GM21515 (cell line): ENCODE data around the gene ITK.

ENCODE experiments used
- ATAC-seq: cut with Tn5 transposase; IDR thresholded peaks from one replicate; pipeline ENCODE4 v1.9.1; 2021; ENCODE audit not compliant: unreplicated experiment

ITK gene

DNA sequence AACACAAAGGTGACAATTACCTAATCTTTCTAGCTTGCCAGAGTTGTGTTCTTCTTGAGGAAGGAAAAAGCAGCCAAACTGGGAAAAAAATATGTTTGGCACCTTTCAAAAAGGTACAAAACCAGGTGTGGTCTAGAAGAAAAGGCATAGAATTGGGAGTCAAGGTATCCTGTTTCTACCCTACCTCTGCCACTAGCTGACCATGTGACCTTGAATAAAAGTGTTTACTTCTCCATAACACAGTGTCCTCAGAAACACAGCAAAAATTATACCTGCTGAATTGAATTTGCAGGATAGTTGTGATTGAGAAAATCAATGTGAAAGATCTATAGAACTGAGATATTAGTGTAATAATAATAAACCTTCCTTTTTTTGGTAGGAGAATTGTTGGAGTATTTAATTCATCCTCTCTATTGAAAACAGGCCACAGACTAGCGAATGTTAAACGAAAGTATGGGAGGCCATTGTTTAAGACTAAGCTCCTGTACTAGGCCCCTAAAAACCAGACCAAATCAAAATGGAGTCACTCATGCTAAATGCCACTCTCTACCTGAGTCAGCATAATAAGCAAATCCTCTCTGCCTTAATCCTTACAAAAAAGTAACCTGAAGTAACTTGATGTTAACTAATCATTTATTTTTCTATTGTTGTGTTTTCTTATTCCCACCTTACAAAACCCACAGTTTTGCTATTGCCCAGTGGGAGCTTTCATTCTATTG lies 97.8 kb downstream of the ITK start:
- no peak for ATAC-seq

DNA sequence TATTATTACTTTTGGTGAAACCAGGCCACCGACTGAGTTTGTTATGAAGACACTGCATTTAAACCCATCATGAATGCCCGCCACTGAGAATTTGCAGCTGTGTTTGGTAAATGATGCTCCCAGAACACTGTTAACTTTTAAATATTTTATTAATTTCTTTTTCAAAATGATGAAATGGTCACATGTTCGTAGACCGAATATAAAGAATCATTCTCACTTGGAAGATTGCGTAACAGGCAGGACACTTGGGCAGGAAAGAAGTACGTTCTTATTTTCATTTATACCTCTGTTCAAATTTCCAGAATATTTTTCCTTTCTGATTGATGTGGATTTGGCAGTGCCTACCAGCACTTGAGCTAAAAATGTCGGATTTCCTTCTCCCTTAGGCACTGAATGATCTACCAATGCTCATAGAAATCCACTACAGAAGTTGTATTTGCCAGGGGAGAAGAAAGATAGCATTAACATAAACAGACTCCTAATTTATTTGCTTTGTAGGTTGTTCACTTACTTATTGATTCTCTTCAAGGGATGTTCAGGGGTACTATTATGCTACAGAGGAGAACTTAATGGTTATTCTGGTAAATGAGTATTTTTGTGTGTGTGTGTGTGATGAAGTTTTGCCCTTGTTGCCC lies 99.1 kb downstream of the ITK start:
- ATAC-seq, result no peak

DNA sequence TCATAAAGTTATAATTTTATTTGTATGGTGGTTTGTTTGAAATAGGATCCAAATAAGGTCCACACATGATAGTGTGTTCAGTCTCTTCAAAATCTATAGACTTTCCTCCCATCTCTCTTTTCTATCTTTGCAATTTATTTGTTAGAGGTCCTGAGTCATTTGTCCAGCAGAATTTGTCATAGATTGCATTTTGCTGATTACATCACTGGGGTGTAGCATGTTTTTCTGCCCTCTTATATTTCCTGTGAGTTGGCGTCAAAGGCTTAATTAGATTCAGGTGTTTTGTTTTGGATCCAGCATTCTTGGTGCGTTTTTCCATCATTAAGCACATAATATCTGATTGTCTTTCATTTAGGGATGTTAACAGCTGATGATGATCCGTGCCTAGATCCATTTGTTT lies 100.3 kb downstream of the ITK start:
- no peak for ATAC-seq

DNA sequence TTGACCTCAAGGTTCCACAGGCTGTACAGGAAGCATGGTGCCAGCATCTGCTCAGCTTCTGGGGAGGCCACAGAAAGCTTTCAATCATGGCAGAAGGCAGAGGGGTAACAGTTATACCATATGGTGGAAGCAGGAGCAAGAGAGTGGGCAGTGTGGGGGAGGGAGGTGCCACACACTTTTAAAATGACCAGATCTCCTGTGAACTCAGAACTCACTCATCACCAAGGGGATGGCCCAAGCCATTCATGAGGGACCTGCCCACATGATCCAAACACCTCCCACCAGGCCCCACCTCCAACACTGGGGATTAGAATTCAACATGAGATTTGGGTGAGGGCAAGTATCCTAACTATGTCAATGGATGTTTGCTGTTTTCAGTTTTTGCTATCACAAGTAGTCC lies 101.5 kb downstream of the ITK start:
- no peak for ATAC-seq

DNA sequence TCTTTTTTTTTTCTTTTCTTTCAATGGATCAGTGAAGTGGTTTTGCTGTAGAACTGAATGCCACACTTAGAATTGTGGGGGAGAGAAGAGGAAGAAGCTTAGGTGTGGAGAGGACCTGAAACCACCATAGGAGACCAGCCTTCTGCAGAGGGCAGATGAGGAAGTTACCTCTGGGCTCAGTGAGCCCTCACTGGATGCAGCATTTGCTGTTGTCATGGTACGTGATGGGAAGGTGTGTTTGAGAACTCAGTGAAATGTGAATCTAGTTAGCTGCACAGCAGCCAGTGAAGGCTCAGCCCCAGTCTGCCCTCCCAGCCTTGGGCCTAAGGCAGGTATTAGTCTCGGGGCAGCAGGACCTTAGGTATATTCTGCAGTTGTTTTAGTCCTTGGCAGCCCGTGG lies 102.8 kb downstream of the ITK start:
- ATAC-seq, result peak; percentile 99

DNA sequence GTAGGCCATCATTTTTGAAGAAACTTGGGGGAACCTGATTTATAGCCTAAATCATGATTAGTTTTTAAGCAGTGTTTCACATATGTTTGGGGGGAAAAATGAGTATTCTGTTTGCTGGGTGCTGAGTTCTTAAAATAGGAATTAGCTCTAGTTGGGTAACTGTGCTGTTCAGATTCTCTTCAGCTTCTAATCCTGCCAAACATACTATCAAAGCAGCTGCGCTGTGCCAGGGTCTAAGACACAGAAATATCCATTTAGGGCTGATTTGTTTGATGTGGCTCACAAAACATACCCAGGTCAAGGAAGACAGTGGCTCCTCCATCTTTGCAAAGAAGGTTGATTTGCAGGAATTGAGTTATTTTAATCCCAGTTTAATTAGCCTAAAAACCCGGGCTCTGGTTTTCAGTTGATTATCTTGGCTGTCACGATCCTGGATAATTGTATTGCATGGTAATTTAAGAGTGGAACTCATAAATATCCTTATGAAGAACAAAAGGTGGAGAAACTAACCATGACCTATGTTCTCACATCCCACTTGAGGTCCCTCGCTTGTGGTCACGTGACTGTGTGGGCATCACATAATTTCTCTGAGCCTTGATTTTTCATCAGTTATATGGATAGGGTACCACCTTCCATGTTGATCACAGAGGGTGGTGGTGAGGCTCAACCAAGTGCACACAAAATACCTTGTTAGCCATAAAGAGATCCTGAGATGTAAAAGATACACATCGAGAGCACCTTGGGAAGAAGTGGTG lies 104.0 kb downstream of the ITK start:
- no peak for ATAC-seq

DNA sequence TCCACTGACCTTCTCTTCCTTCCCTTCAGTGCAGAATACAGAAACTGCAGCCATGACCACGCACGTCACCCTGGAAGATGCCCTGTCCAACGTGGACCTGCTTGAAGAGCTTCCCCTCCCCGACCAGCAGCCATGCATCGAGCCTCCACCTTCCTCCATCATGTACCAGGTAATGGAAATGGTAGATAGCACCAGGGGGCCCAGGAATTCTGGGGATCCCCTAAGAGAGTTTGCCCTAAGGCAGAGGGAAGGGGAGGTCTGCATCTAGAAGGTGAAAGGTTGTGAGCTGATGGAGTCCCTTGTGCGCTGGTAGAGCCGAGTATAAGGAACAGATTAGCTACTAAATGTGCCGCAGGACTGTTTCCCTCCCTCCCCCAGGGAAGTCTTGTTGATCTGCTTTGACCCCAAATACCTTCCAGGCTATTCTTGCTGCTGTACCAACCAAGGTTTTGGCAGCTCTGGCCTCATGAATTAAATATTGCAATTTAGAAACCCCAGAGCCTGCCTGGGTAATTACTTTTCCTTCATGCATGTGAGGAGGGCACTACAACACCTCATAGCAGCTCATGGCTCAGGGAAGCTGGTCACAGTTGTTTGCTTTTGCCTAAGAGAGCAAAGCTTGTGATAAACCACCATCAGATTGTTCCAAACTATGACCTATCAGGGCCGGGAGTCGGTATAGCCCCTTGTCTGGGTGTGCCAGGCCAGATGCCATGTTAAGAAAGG lies 104.8 kb downstream of the ITK start:
- no peak for ATAC-seq

DNA sequence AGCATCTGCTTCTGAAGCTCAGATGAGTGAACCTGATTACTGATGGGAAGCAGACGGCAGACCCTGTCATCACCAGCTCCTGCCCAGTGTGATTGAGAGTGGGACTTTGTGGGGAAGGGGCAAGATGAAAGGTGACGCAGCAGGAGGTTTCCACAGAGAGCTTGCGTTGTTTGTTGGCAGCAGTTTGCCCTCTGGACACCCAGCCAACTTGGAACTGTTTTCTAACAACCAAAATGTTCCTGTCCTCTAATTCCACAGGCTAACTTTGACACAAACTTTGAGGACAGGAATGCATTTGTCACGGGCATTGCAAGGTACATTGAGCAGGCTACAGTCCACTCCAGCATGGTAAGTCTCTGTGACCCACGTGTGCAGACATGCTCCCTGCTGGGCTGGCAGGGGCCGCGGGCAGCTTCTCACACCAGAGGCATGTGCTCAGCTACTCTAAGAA lies 106.1 kb downstream of the ITK start:
- ATAC-seq, result no peak

DNA sequence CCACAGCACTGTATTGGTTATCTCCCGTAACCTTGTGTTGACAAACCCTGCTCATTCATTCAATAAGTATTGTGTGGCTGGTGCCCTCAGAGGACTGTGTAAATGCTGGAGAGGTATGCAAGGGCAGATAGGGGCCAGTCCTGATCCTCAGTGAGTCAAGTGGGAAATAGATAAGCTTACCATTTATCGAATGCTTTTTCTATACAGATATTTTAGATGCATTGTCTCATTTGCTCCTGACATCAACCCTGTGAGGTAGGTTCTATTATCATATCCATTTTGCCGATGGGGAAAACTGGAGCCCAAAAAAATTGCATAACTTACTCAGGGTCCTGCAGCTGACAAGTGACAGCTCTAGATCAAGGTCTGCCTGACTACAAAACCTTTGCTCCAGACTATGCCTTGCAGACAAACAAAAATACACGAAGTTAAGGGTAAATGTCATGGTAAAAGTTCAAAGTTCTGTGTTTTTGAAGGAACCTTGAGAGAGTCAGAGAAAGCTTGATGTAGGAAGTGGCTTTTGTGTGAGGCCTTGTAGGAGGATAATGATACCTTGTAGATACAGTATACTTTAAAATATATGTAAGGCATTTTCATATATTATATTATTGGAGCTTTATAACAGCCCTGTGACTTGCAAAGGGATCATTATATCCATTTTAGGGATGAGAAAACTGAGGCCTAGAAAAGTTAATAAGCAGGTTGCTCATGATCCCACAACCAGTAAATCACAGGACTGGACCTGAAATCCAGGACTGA lies 107.9 kb downstream of the ITK start:
- no peak for ATAC-seq

DNA sequence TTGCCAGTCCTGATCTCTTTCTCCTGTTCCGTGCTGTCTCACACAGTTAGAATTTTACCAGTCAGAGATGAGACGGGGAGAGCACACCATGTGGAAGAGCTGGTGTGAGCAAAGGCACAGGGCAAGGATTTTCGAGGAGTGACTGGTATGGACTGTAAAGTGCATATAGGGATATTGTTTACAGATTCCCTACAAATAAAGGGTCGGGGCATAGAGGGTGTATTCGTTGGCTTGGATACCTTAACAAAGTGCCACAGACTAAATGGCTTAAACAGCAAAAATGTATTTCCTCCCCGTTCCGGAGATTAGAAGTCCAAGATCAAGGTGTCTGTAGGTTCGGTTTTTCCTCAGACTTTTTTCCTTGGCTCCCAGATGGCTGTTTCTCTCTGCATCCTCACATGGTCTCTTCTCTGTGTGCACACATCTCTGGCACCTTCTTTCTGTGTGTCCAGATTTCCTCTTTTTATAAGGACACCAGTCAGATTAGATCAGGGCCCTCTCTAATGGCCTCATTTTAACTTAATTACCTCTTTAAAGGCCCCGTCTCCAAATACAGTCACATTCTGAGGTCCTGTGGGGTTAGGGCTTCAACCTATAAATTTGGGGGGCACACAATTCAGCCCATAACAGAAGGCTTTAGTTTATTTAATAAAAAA lies 108.7 kb downstream of the ITK start:
- no peak for ATAC-seq

DNA sequence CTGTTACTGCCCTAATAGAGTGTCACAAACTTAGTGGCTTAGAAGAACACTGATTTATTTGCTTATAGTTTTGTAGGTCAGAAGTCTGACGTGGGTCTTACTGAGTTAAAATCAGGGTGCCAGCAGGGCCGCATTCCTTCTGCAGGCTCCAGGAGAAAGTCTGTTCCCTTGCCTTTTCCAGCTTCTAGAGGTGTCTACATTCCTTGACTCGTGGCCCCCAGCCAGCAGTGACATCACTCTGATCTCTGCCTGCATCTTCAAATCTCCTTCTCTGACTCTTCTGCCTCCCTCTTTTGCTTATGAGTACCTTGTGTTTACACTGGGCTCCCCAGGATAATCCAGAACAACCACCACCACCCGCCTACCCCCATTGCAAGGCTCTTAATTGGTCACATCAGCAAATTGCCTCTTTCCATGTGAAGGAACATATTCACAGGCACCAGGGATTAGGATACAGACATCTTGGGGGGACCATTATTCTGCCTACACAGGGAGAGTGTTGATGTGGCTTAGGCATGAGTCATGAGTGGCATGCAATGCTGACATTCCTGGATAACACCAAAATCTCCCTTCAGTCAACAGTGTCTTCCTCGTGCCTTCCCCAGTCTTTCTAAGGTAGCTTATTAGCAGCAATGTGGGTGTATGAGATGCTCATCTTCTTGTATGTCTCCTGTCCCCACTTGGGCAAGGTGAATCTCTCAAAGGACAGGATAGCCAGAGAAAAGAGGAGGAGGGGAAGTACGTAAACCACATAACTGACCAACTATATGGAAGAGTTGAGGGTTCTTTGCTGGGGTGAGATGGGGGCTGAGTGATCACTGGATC lies 109.7 kb downstream of the ITK start:
- no peak for ATAC-seq

DNA sequence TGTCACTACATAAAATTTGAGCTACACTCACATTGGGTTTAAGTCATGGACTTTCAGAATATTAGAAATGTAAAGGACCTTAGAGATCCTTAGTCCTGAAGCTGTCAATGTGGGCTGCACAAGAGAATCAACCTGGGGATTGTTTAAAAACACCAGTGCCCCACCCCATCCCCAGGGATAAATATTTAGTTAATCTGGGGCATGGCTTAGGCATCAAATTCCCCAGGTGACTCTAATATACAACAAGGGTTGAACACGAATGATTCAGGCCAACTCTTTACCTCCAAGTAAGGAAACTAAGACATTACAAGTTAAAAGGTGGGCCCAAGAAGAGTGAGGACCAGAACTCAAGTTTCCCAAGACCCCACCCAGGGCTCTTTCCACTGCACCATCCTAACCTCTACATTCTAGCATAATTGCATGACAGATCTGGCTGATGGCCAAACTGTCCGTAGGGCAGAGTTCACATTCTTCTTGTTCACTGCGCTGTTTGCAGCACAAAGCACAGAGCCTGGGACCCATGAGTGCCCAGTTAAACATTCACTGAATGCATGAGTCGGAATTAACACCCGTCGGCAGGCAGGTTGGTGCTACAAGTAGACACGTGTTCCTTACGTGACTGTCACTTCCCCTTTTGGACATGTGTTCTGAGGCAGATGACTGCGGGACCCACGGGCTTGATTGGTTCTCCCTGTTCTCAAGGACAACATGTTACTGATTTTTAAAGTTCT lies 110.5 kb downstream of the ITK start:
- ATAC-seq, result peak; percentile 72

DNA sequence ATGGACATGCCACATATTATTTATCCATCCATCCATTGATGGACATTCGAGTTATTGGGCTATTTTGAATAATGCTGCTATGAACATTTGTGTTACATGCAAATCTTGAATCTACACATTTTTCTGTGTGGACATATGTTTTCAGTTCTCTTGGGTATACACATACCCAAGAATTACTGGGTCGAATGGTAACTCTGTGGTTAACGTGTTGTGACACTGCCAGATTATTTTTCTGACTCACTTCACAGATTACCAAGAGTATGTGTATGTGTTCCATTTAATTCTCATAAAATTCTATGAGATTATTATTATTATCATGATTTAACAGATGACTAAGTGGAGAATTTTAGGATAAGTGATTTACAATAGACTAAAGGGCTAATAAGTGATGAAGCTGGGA lies 112.0 kb downstream of the ITK start:
- no peak for ATAC-seq

DNA sequence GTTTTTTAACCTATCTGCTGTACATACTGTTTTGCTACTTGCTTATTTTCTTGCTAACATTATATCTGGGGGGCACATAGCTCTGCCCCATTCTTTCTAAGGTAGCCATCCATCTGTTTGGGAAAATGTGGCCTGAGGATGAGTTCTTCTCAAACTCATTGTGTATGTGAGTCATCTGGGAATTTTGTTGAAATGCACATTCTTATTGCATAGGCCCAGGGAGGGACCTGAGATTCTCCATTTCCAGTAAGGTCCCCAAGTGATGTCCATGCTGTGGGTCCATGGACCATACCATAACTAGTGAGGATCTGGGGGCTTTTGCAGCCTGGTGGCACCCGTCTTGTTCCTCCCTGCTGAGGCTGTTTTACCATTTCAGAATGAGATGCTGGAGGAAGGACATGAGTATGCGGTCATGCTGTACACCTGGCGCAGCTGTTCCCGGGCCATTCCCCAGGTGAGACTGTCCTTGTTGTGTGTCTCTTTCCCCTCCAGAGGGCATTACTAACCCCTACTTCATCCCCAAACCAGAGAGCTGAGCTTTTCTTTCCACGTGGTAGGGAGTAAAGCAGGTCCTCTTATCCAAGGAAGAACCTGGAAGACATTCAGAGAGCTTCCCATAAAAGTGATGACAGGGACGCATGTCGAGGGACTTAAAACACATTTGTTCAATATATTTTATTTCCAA lies 113.9 kb downstream of the ITK start:
- ATAC-seq, result no peak

DNA sequence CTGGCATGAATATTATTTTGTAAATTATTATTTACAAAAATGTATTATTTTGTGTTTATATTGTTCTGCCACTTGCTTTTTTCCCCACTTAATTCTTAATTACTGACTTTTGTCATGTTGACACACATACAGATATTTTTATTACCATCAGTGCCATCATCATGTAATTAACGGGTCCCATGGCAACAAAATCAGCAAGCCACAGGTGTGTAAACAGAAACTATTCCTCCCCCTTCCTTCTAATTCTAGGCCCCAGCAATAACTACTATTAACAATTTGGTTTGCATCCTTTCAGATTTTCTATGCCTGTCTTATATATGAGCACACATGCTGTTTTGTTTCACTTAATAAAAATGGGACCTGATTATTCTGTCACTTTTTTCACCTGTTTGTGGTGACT lies 114.6 kb downstream of the ITK start:
- ATAC-seq, result no peak

DNA sequence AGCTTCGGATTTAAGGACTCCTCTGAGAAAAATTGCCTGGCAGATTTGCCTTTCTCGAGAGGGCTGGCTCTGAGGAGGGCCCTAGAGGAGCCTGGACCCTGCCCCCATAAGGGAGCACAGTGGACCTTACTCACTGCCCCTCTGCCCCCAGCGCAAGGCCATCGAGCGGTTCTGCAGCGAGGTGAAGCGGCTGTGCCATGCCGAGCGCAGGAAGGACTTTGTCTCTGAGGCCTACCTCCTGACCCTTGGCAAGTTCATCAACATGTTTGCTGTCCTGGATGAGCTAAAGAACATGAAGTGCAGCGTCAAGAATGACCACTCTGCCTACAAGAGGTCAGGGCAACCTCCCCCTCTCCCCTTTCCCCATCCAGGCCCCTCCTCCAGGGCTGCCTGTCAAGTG lies 119.9 kb downstream of the ITK start:
- no peak for ATAC-seq

DNA sequence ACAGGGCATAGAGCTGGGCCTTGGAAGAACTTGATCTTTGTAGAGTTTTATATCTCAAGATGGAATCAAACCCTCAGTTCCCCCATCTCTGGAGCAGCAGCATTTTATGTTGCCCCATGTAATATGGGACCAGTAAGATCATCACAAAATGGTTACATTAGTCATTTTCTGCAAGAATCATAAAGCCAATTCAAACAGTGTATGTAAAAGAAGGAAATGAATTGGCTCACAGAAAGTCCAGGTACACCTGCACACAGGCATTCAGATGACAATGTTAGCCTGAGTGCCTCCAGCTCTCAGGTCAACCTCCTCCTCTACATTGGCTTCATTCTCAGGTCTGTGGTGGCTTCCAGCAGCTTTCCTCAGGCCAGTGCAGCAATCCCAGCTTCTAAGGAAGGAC lies 120.4 kb downstream of the ITK start:
- no peak for ATAC-seq

DNA sequence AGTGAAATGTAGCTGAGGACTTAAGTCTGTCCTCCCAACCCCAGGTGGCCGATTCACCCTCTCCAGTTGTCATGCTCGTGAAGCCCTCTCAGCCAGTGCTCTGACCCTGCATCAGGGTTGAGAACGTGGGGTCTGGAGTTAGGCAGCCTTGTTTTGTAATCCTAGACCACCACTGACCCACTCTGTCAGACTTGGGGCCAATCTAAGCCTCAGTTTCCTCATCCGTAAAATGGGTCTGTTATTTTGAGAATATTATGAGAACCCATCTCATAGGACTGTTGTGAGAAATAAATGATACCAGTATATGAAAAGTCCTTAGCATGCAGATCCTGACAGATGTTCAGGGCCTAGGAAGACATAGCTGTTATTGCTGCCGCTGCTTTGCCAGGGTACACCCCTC lies 122.4 kb downstream of the ITK start:
- no peak for ATAC-seq
